HEK293T (cell line): Measurements from ENCODE around the gene NMRK1.

Experiments
- CTCF ChIA-PET: fragments of 350-600 bp; formaldehyde crosslinking; extraction: SDS; loops from one replicate; lab custom pipeline; 2021; ENCODE audit warnings: antibody characterized with exemption, inconsistent platforms; lab: Yijun Ruan, JAX
- POLR2A ChIA-PET: fragments of 350-600 bp; formaldehyde crosslinking; extraction: SDS; loops from one replicate; lab custom pipeline; 2020; ENCODE audit warnings: antibody characterized with exemption, inconsistent platforms; lab: Yijun Ruan, JAX
- DNase-seq: peaks from one replicate; pipeline ENCODE4 v3.0.0; 2012; ENCODE audit warnings: mixed read lengths; ENCODE audit errors: extremely low spot score
- ARNT ChIP-seq: fragments of 450-650 bp; IDR thresholded peaks from 2 replicates; pipeline ENCODE4 v1.6.1; 2017; ENCODE audit warnings: mild to moderate bottlenecking
- BHLHE40 ChIP-seq: fragments of 450-650 bp; IDR thresholded peaks from 2 replicates; pipeline ENCODE4 v1.6.1; 2016; ENCODE audit warnings: mild to moderate bottlenecking, moderate library complexity, borderline replicate concordance
- CTBP1 ChIP-seq: fragments of 450-650 bp; IDR thresholded peaks from 2 replicates; pipeline ENCODE4 v1.6.1; 2016; ENCODE audit warnings: borderline replicate concordance
- ELF4 ChIP-seq: fragments of 450-650 bp; IDR thresholded peaks from 2 replicates; pipeline ENCODE4 v1.6.1; 2017; ENCODE audit warnings: antibody characterized with exemption
- FOXA1 ChIP-seq: fragments of 450-650 bp; IDR thresholded peaks from 2 replicates; pipeline ENCODE4 v1.6.1; 2016; ENCODE audit warnings: mild to moderate bottlenecking
- FOXK2 ChIP-seq: fragments of 450-650 bp; IDR thresholded peaks from 2 replicates; pipeline ENCODE4 v1.6.1; 2016; ENCODE audit warnings: mild to moderate bottlenecking
- FOXM1 ChIP-seq: fragments of 450-650 bp; IDR thresholded peaks from 2 replicates; pipeline ENCODE4 v1.6.1; 2017; ENCODE audit warnings: mild to moderate bottlenecking, borderline replicate concordance
- HDGF ChIP-seq: fragments of 450-650 bp; IDR thresholded peaks from 2 replicates; pipeline ENCODE4 v1.6.1; 2017; ENCODE audit warnings: antibody characterized with exemption, borderline replicate concordance
- L3MBTL2 ChIP-seq: fragments of 450-650 bp; conservative IDR thresholded peaks from 2 replicates; pipeline ENCODE4 v1.6.1; 2016; ENCODE audit warnings: mild to moderate bottlenecking
- LEF1 ChIP-seq: fragments of 450-650 bp; IDR thresholded peaks from 2 replicates; pipeline ENCODE4 v1.6.1; 2017; ENCODE audit warnings: mild to moderate bottlenecking, borderline replicate concordance
- NFRKB ChIP-seq: fragments of 450-650 bp; IDR thresholded peaks from 2 replicates; pipeline ENCODE4 v1.6.1; 2016; ENCODE audit warnings: mild to moderate bottlenecking, moderate library complexity
- PKNOX1 ChIP-seq: fragments of 450-650 bp; IDR thresholded peaks from 2 replicates; pipeline ENCODE4 v1.6.1; 2016
- SP1 ChIP-seq: fragments of 450-650 bp; IDR thresholded peaks from 2 replicates; pipeline ENCODE4 v1.6.1; 2017
- SUZ12 ChIP-seq: fragments of 450-650 bp; IDR thresholded peaks from 2 replicates; pipeline ENCODE4 v1.6.1; 2016; ENCODE audit warnings: mild to moderate bottlenecking
- TARDBP ChIP-seq: fragments of 450-650 bp; IDR thresholded peaks from 2 replicates; pipeline ENCODE4 v1.6.1; 2016
- ZNF384 ChIP-seq: fragments of 450-650 bp; IDR thresholded peaks from 2 replicates; pipeline ENCODE4 v1.6.1; 2016

The NMRK1 gene

GRCh38 chr9:75088646-75089372 lies 854 bp upstream of the NMRK1 start:
- ChIA-PET CTCF (no interaction called here), POLR2A (no interaction called here)
- no peak for TF ChIP-seq FOXK2
- no peak for TF ChIP-seq CTBP1
- TF ChIP-seq SP1, result no peak
- TF ChIP-seq ELF4, result no peak
- peak; percentile 40 for DNase-seq

- ChIA-PET POLR2A (no interaction called here), CTCF (interaction anchor here (1.4 kb wide), 1 partner anchor 310 kb away, joined by 3 read pairs; no protein-coding TSS in a partner anchor)
- TF ChIP-seq ELF4 (no peak), L3MBTL2 (0 out of 2 replicates have a peak, but pooled peaks have one; percentile 26), PKNOX1 (peak; percentile 24; the same call in 1 of the 2 replicates)
- DNase-seq, result peak; percentile 18
Observed at GRCh38 chr9:75087289-75087823, 599 bp downstream of the NMRK1 start.

GRCh38 chr9:75086541-75087288 lies 1.2 kb downstream of the NMRK1 start:
- ChIA-PET POLR2A (interaction anchor here (1.1 to 1.6 kb wide), 2 partner anchors 134 to 137 kb away, joined by 3 to 5 read pairs; partner anchors contain the start of gene C9orf40), CTCF (interaction anchor here (1.4 kb wide), 1 partner anchor 309 kb away, joined by 3 read pairs; no protein-coding TSS in a partner anchor)
- DNase-seq, result no peak
- no peak for TF ChIP-seq L3MBTL2
- peak; percentile 76 for TF ChIP-seq ZNF384
- TF ChIP-seq ELF4, result no peak

- ChIA-PET CTCF (interaction anchor here (0.6 to 1.4 kb wide), 2 partner anchors 189 to 308 kb away, joined by 3 to 9 read pairs; no protein-coding TSS in a partner anchor), POLR2A (interaction anchor here (1.1 to 1.6 kb wide), 3 partner anchors 57 to 136 kb away, joined by 3 to 5 read pairs (median 3); partner anchors contain the start of genes C9orf40 and CARNMT1)
- DNase-seq, result no peak
- no peak for TF ChIP-seq LEF1
- no peak for TF ChIP-seq SUZ12
- TF ChIP-seq BHLHE40, result no peak
- TF ChIP-seq FOXM1, result no peak
- no peak for TF ChIP-seq CTBP1
- no peak for TF ChIP-seq PKNOX1
- no peak for TF ChIP-seq ZNF384
- TF ChIP-seq ELF4, result no peak
- TF ChIP-seq FOXA1, result no peak
- TF ChIP-seq L3MBTL2, result no peak
- TF ChIP-seq TARDBP, result no peak
- TF ChIP-seq SP1, result no peak
- TF ChIP-seq FOXK2, result no peak
- no peak for TF ChIP-seq NFRKB
- no peak for TF ChIP-seq ARNT
- no peak for TF ChIP-seq HDGF
Observed at GRCh38 chr9:75085640-75086039, 2.3 kb downstream of the NMRK1 start.

- ChIA-PET CTCF (interaction anchor here (1.6 kb wide), 1 partner anchor 310 kb away, joined by 4 read pairs; no protein-coding TSS in a partner anchor), POLR2A (interaction anchor here (0.7 kb wide), 1 partner anchor 56 kb away, joined by 3 read pairs; the partner anchor contains the start of gene CARNMT1)
- DNase-seq, result no peak
- no peak for TF ChIP-seq SUZ12
- no peak for TF ChIP-seq HDGF
- no peak for TF ChIP-seq ARNT
- TF ChIP-seq FOXK2, result no peak
- TF ChIP-seq BHLHE40, result no peak
- no peak for TF ChIP-seq ZNF384
- no peak for TF ChIP-seq FOXM1
- no peak for TF ChIP-seq SP1
- TF ChIP-seq LEF1, result no peak
- no peak for TF ChIP-seq L3MBTL2
- TF ChIP-seq TARDBP, result no peak
- TF ChIP-seq ELF4, result no peak
- no peak for TF ChIP-seq PKNOX1
- no peak for TF ChIP-seq CTBP1
- no peak for TF ChIP-seq NFRKB
- TF ChIP-seq FOXA1, result no peak
Observed at GRCh38 chr9:75084081-75084672, 3.8 kb downstream of the NMRK1 start.
